AG10803 (cell line): ENCODE measurements around the gene OR2AJ1.
"Not testable (repeated sequence)": the region's sequence is repeated elsewhere in the genome, so short reads cannot be mapped to it uniquely, and the experiment has no call there.

ENCODE experiments used
- DNase-seq: peaks from one replicate; pipeline ENCODE4 v3.0.0; 2010; ENCODE audit warnings: low read depth
- H3K4me3 ChIP-seq: 2 replicates; pipeline ENCODE4 v1.5.1; 2011; ENCODE audit warnings: mild to moderate bottlenecking, low read length, control low read depth
- CTCF ChIP-seq: conservative IDR thresholded peaks from 2 replicates; pipeline ENCODE4 v1.5.1; 2011; ENCODE audit warnings: mild to moderate bottlenecking, low read length, control low read depth, inconsistent platforms

OR2AJ1 gene

GRCh38 chr1:247933989-247934388 is 9.3 kb downstream of the OR2AJ1 start:
- no peak for TF ChIP-seq CTCF
- no peak for DNase-seq
- no peak overlapping the region for H3K4me3 ChIP-seq

GRCh38 chr1:247935781-247936180 is 11.1 kb downstream of the OR2AJ1 start:
- no peak overlapping the region for H3K4me3 ChIP-seq
- DNase-seq: no peak
- no peak for TF ChIP-seq CTCF

GRCh38 chr1:247936415-247936814 is 11.7 kb downstream of the OR2AJ1 start:
- H3K4me3 ChIP-seq: no peak overlapping the region
- TF ChIP-seq CTCF: no peak
- DNase-seq: no peak

- not testable (repeated sequence) for H3K4me3 ChIP-seq, DNase-seq
Observed at GRCh38 chr1:247936965-247937734, 12.5 kb downstream of the OR2AJ1 start.

- no peak for TF ChIP-seq CTCF
- H3K4me3 ChIP-seq: no peak overlapping the region
- no peak for DNase-seq
Observed at GRCh38 chr1:247942624-247943023, 17.9 kb downstream of the OR2AJ1 start.

GRCh38 chr1:247948558-247948957 is 23.9 kb downstream of the OR2AJ1 start, which contains the start of gene OR2L8:
TSS of gene OR2L8 (plus strand) at chr1:247948858. CDS start at chr1:247948858, 0 bp downstream.
- no peak within 1 kb of the TSS for H3K4me3 ChIP-seq
- TF ChIP-seq CTCF: no peak
- no peak for DNase-seq

GRCh38 chr1:247953408-247953807 is 28.7 kb downstream of the OR2AJ1 start:
- TF ChIP-seq CTCF: no peak
- DNase-seq: no peak

More at GRCh38 chr1:247953408-247953807, 28.7 kb downstream of the OR2AJ1 start:
- no peak overlapping the region for H3K4me3 ChIP-seq
